ENCODE measurements around the gene AMOTL1.

The AMOTL1 gene

GRCh38 chr11:94767701-94768601, at the start of gene AMOTL1:
Gene AMOTL1 (plus strand): TSS chr11:94768356. CDS start chr11:94768512, 156 bp downstream.
- Histone ChIP-seq H3K27me3 (ENCODE audit: insufficient read depth, low read length) (no peaks in the 10 kb centered on the region), H2AFZ (ENCODE audit: low read length, unreplicated experiment) (peak within 1 kb of the TSS; percentile 76), H3K27ac (ENCODE audit: low read depth, low read length) (peak within 1 kb of the TSS; percentile 57), H3K79me2 (ENCODE audit: control insufficient read depth, insufficient read depth, low read length, unreplicated experiment) (peaks cover 43% of the 10 kb centered on the region), H3K4me3 (ENCODE audit: low read depth, low read length) (peak within 1 kb of the TSS; percentile 92), H3K36me3 (ENCODE audit: insufficient read depth, low read length) (no peaks in the 10 kb centered on the region), H3K4me1 (ENCODE audit: control insufficient read depth, insufficient read depth, low read length, unreplicated experiment) (peaks cover 17% of the 10 kb centered on the region)

- Histone ChIP-seq H3K4me3 (ENCODE audit: low read depth, low read length) (no peak overlapping the region), H3K27me3 (ENCODE audit: insufficient read depth, low read length) (peaks cover 13% of the 10 kb centered on the region), H3K4me1 (ENCODE audit: control insufficient read depth, insufficient read depth, low read length, unreplicated experiment) (no peaks in the 10 kb centered on the region), H3K27ac (ENCODE audit: low read depth, low read length) (no peak overlapping the region), H2AFZ (ENCODE audit: low read length, unreplicated experiment) (no peak overlapping the region), H3K79me2 (ENCODE audit: control insufficient read depth, insufficient read depth, low read length, unreplicated experiment) (no peaks in the 10 kb centered on the region), H3K36me3 (ENCODE audit: insufficient read depth, low read length) (no peaks in the 10 kb centered on the region)
These were observed 48.3 kb upstream of the AMOTL1 start for GRCh38 chr11:94719876-94720275.

- Histone ChIP-seq H3K36me3 (ENCODE audit: insufficient read depth, low read length) (no peaks in the 10 kb centered on the region), H3K27ac (ENCODE audit: low read depth, low read length) (no peak overlapping the region), H3K79me2 (ENCODE audit: control insufficient read depth, insufficient read depth, low read length, unreplicated experiment) (no peaks in the 10 kb centered on the region), H3K4me1 (ENCODE audit: control insufficient read depth, insufficient read depth, low read length, unreplicated experiment) (no peaks in the 10 kb centered on the region), H3K27me3 (ENCODE audit: insufficient read depth, low read length) (peaks cover 13% of the 10 kb centered on the region), H2AFZ (ENCODE audit: low read length, unreplicated experiment) (no peak overlapping the region), H3K4me3 (ENCODE audit: low read depth, low read length) (no peak overlapping the region)
These were observed 46.4 kb upstream of the AMOTL1 start for GRCh38 chr11:94721565-94722292.

- Histone ChIP-seq H3K36me3 (ENCODE audit: insufficient read depth, low read length) (no peaks in the 10 kb centered on the region), H3K4me3 (ENCODE audit: low read depth, low read length) (no peak overlapping the region), H3K79me2 (ENCODE audit: control insufficient read depth, insufficient read depth, low read length, unreplicated experiment) (no peaks in the 10 kb centered on the region), H3K4me1 (ENCODE audit: control insufficient read depth, insufficient read depth, low read length, unreplicated experiment) (no peaks in the 10 kb centered on the region), H3K27ac (ENCODE audit: low read depth, low read length) (no peak overlapping the region), H2AFZ (ENCODE audit: low read length, unreplicated experiment) (no peak overlapping the region), H3K27me3 (ENCODE audit: insufficient read depth, low read length) (peaks cover 13% of the 10 kb centered on the region)
These were observed 45.4 kb upstream of the AMOTL1 start for GRCh38 chr11:94722735-94723134.

- Histone ChIP-seq H2AFZ (ENCODE audit: low read length, unreplicated experiment) (no peak overlapping the region), H3K27ac (ENCODE audit: low read depth, low read length) (no peak overlapping the region), H3K4me1 (ENCODE audit: control insufficient read depth, insufficient read depth, low read length, unreplicated experiment) (no peaks in the 10 kb centered on the region), H3K27me3 (ENCODE audit: insufficient read depth, low read length) (peaks cover 13% of the 10 kb centered on the region), H3K4me3 (ENCODE audit: low read depth, low read length) (no peak overlapping the region), H3K79me2 (ENCODE audit: control insufficient read depth, insufficient read depth, low read length, unreplicated experiment) (no peaks in the 10 kb centered on the region), H3K36me3 (ENCODE audit: insufficient read depth, low read length) (no peaks in the 10 kb centered on the region)
These were observed 43.1 kb upstream of the AMOTL1 start for GRCh38 chr11:94725097-94725496.

- no peak overlapping the region for H3K4me3 ChIP-seq (ENCODE audit: low read depth, low read length)
- peaks cover 4% of the 10 kb centered on the region; the same call in 1 of the 2 replicates for H3K27me3 ChIP-seq (ENCODE audit: insufficient read depth, low read length)
- no peak overlapping the region for H2AFZ ChIP-seq (ENCODE audit: low read length, unreplicated experiment)
- no peak overlapping the region for H3K27ac ChIP-seq (ENCODE audit: low read depth, low read length)
- H3K4me1 ChIP-seq (ENCODE audit: control insufficient read depth, insufficient read depth, low read length, unreplicated experiment) = peaks cover 12% of the 10 kb centered on the region
- no peaks in the 10 kb centered on the region for H3K79me2 ChIP-seq (ENCODE audit: control insufficient read depth, insufficient read depth, low read length, unreplicated experiment)
- no peaks in the 10 kb centered on the region for H3K36me3 ChIP-seq (ENCODE audit: insufficient read depth, low read length)
These were observed 40.3 kb upstream of the AMOTL1 start for GRCh38 chr11:94727819-94728218.

GRCh38 chr11:94728541-94728940, 39.6 kb upstream of the AMOTL1 start:
- Histone ChIP-seq H3K27me3 (ENCODE audit: insufficient read depth, low read length) (no peaks in the 10 kb centered on the region), H3K4me1 (ENCODE audit: control insufficient read depth, insufficient read depth, low read length, unreplicated experiment) (peaks cover 17% of the 10 kb centered on the region), H3K4me3 (ENCODE audit: low read depth, low read length) (no peak overlapping the region), H3K79me2 (ENCODE audit: control insufficient read depth, insufficient read depth, low read length, unreplicated experiment) (no peaks in the 10 kb centered on the region), H3K27ac (ENCODE audit: low read depth, low read length) (no peak overlapping the region), H2AFZ (ENCODE audit: low read length, unreplicated experiment) (no peak overlapping the region), H3K36me3 (ENCODE audit: insufficient read depth, low read length) (no peaks in the 10 kb centered on the region)

- H3K4me1 ChIP-seq (ENCODE audit: control insufficient read depth, insufficient read depth, low read length, unreplicated experiment) = peaks cover 19% of the 10 kb centered on the region
- H2AFZ ChIP-seq (ENCODE audit: low read length, unreplicated experiment) = no peak overlapping the region
- no peaks in the 10 kb centered on the region for H3K27me3 ChIP-seq (ENCODE audit: insufficient read depth, low read length)
- H3K27ac ChIP-seq (ENCODE audit: low read depth, low read length) = no peak overlapping the region
- H3K36me3 ChIP-seq (ENCODE audit: insufficient read depth, low read length) = no peaks in the 10 kb centered on the region
- H3K79me2 ChIP-seq (ENCODE audit: control insufficient read depth, insufficient read depth, low read length, unreplicated experiment) = no peaks in the 10 kb centered on the region
- no peak overlapping the region for H3K4me3 ChIP-seq (ENCODE audit: low read depth, low read length)
These were observed 39.0 kb upstream of the AMOTL1 start for GRCh38 chr11:94728966-94729751.

- Histone ChIP-seq H3K79me2 (ENCODE audit: control insufficient read depth, insufficient read depth, low read length, unreplicated experiment) (no peaks in the 10 kb centered on the region), H3K27me3 (ENCODE audit: insufficient read depth, low read length) (no peaks in the 10 kb centered on the region), H3K4me3 (ENCODE audit: low read depth, low read length) (no peak overlapping the region), H3K4me1 (ENCODE audit: control insufficient read depth, insufficient read depth, low read length, unreplicated experiment) (peaks cover 27% of the 10 kb centered on the region), H2AFZ (ENCODE audit: low read length, unreplicated experiment) (no peak overlapping the region), H3K27ac (ENCODE audit: low read depth, low read length) (no peak overlapping the region), H3K36me3 (ENCODE audit: insufficient read depth, low read length) (no peaks in the 10 kb centered on the region)
These were observed 38.0 kb upstream of the AMOTL1 start for GRCh38 chr11:94730153-94730552.

- Histone ChIP-seq H2AFZ (ENCODE audit: low read length, unreplicated experiment) (peak overlapping the region; percentile 41), H3K4me3 (ENCODE audit: low read depth, low read length) (no peak overlapping the region), H3K4me1 (ENCODE audit: control insufficient read depth, insufficient read depth, low read length, unreplicated experiment) (peaks cover 29% of the 10 kb centered on the region), H3K27ac (ENCODE audit: low read depth, low read length) (peak overlapping the region; percentile 81), H3K79me2 (ENCODE audit: control insufficient read depth, insufficient read depth, low read length, unreplicated experiment) (no peaks in the 10 kb centered on the region), H3K36me3 (ENCODE audit: insufficient read depth, low read length) (no peaks in the 10 kb centered on the region), H3K27me3 (ENCODE audit: insufficient read depth, low read length) (no peaks in the 10 kb centered on the region)
These were observed 36.1 kb upstream of the AMOTL1 start for GRCh38 chr11:94731880-94732601.
